Measurements from ENCODE around the gene CCDC32.
"Not testable (repeated sequence)": the region's sequence is repeated elsewhere in the genome, so short reads cannot be mapped to it uniquely, and the experiment has no call there.

Gene CCDC32, protein sequence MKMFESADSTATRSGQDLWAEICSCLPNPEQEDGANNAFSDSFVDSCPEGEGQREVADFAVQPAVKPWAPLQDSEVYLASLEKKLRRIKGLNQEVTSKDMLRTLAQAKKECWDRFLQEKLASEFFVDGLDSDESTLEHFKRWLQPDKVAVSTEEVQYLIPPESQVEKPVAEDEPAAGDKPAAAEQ

DNA sequence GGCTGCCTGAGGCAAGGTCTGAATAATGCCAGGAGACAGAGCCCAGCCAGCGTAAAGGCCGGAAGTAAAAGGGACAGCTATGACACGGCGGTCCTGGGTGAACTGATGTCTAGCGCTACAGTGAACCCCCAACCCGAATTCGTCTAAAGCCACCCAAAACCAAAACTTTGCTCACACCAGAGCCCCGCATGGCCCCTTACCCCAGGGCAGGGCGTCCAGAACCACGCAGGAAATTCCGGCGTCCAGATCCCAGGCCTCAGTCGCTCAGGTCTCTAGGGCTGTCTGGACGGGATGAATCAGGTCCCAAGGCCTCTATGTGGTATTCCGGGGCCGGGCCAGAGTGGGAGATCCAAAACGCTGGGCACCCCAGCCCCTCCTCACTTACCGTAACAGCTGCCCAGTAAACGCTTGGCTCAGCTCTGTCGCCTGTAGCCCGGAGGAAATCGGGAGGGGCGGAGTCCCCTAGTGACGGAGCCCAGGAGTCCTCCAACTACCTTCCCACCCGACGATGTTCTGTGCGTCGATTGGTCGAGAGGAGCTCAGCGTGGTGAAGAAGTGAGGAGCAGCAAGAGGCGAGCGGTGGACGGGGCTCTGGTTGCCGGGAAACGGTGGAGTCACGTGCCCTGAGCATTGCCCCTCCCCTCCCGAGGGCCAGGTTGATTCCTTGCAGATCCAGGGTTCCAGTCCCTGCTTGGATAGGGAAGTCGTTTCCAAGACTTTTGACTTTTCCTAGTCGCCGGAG lies at the start of gene CCDC32:
Gene CCDC32, minus strand, starts transcription at position 452 of the 742 bp plus-strand sequence. CDS start 2,027 bp downstream, outside the sequence.
- DNase-seq (ENCODE audit: low read depth), result peak; percentile 99

DNA sequence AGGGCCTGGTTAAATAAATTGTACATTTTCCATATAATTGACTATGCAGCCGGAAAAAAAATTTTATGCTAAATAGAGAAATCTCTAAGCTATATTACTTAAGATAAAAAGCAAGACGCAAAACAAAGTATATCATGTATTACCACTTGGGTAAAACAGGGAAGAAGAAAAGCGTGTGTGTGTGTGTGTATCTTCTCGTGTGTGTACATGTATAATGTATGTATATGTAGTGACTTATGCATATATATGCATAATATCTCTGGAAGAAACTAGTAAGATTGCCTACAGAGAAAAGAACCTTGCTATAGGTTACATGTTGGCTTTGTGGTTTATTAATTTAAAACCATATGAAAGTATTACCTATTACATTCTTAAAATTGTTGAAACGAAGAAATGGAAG lies 48.2 kb upstream of the CCDC32 start:
- no peak for DNase-seq (ENCODE audit: low read depth)

DNA sequence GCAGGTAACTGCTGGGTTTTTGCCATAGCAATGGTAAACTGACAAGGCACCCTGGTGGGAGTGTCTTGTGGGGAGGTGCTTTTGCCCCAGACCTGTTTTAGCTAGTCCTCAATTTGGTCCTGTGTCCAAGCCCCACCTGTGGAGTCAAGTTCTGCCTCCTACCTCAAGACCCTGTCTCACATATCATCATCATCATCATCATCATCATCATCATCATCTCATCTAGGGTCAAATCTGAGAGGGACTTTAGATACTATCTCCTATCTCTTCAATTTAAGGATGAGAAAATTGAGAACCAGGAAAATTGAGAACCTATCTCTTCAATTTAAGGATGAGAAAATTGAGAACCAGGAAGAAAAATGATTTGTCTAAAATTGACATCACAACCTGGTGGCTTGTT lies 39.1 kb upstream of the CCDC32 start:
- DNase-seq (ENCODE audit: low read depth), result no peak

DNA sequence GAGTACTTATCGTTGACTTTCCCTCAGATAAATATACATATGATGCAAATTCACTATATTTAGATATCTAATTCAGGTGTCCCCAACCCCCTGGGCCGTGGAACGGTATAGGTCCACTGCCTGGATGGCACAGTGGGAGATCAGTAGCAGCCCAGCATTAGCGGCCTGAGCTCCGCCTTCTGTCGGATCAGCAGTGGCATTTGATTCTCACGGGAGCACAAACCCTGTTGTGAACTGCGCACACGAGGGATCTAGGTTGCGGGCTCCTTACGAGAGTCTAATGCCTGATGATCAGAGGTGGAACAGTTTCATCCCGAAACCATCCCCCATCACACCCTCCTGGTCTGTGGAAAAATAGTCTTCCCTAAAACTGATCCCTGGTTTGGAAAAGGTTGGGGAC lies 36.1 kb upstream of the CCDC32 start:
- no peak for DNase-seq (ENCODE audit: low read depth)

DNA sequence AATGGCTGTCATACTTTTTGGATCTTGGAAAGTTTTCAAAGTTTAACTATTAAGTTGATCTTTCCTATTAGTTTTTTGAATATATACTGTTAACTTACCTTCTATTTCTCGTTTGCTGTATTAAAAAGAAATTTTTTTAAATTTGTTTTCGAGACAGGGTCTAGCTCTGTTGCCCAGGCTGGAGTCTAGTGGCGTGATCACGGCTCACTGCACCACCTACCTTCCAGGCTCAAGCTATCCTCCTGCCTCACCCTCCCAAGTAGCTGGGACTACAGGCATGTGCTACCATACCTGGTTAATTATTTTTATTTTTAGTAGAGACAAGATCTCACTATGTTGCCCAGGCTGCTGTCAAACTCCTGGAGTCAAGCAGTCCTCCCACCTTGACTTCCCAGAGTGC lies 33.8 kb upstream of the CCDC32 start:
- DNase-seq (ENCODE audit: low read depth), result no peak

DNA sequence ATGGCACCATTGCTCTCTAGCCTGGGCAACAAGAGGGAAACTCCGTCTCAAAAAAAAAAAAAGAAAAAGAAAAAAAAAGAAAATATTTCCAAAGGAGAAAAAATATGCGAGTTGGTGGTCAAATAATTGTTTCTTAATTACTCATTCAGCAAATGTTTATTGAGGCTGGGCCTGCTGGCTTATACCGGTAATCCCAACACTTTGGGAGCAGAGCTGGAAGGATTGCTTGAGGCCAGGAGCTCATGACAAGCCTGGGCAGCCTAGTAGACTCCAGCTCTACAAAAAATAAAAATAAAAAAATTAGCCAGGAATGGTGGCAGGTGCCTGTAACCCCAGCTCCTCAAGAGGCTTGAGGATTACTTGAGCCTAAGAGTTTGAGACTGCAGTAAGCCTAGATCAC lies 33.3 kb upstream of the CCDC32 start:
- DNase-seq (ENCODE audit: low read depth), result peak; percentile 43

DNA sequence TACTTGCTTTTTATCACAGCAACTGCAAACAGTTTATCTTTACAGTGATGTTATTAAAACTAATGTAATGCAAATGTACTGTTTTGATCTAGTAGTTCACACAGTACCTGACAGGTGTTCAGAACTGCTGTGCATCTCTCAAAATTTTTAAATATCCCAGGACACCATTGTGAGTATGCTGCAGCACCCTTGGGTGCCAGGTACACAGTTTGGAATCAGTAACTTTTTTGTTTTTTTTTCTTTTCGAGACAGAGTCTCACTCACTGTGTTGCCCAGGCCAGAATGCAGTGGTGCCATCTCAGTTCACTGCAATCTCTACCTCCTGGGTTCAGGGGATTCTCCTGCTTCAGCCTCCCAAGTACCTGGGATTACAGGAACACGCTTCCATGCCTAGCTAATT lies 32.2 kb upstream of the CCDC32 start:
- no peak for DNase-seq (ENCODE audit: low read depth)

DNA sequence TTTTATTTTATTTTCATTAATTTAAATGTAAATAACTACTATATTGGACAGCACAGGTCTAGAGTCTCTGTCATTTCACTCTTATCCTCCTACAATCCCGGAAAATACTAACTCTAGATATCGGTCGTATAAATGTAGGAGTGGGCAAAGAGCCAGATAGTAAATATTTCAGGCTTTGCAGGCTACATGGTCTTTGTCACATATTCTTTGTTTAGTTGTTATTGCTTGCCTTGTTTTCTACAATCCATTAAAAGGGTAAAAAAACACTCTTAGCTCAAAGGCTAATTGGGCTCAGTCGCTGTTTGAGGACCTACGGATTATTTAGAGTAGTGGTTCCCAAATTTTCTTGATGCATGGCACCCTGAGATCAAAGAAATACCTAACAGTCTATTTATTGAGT lies 30.9 kb upstream of the CCDC32 start:
- no peak for DNase-seq (ENCODE audit: low read depth)

DNA sequence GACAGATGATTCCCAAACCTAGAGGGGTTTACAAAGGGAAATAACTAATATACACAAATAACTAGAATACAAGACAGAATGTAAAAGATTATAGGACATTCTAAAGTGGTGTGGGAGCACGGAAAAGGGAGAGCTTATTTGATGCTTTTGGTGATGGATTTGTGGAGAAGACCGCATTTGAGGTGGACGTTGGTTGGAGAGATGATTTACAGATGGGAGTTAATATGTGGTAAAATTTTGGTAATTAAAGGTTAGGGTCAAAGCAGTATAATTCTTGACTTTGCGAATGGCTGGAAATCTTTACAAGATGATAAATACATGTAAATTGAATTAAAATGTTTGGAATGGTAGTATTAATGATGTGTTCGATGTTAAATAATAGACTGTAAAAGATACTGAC lies 30.4 kb upstream of the CCDC32 start:
- no peak for DNase-seq (ENCODE audit: low read depth)

DNA sequence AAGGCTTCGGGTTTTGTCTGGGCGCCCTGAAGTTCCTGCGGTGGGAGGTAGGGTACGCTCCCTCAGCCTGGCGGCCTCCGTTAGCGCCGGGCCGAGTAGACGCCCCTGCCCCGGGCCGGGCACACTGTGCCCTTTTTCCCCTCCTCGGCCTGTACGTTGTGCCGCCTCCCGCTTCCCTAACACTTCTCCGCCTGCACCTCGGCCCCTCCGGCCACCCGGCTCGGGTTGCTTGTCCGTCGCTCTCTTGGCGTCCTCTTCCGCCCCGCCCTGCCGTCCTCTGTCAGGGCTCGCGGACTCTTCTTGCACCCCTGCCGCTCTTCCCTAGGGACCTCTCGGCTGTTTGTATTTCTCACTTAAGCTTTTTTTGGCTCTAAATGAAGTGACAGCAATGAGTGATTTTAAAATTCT lies 29.6 kb upstream of the CCDC32 start:
- peak; percentile 70 for DNase-seq (ENCODE audit: low read depth)

DNA sequence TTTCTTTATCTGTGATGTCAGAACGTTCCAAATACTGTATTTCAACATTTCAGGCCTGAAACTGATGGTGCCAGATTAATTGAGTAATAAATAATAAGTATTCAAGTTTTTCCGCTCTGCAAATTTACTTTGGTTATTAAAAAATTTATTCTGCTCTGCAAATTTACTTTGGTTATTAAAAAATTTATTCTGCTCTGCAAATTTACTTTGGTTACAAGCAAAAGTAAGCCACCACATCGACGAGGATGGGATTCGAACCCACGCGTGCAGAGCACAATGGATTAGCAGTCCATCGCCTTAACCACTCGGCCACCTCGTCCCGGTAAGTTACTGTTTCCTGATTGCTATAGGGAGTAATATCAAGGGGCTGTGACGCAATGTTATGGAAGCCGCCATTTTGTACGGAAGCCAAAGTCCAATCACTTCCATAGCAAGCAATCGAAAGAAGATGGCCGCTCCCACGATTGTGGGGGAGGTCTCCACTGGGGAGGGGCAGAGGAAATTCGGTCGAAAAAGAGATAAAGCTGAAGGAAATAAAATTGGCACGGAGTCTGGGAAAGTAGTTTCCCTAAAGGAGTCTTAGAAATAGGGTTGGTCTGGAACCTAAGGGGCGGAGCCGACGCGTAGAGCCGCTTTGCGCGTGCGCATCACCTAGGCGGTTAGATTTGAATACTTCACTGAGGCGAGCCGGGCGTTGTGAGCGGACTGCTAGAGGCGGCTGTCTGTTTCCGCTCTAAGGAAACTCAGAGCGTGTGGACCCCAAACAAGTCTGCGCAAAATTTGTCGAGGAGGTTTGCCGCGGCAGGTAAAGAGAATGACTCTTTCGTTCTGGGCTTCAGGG lies 29.0 kb upstream of the CCDC32 start, which contains the start of gene KNL1:
Gene KNL1, plus strand, starts transcription at position 662 of the 841 bp plus-strand sequence. CDS start 8,683 bp downstream, outside the sequence.
- peak; percentile 96 for DNase-seq (ENCODE audit: low read depth)

DNA sequence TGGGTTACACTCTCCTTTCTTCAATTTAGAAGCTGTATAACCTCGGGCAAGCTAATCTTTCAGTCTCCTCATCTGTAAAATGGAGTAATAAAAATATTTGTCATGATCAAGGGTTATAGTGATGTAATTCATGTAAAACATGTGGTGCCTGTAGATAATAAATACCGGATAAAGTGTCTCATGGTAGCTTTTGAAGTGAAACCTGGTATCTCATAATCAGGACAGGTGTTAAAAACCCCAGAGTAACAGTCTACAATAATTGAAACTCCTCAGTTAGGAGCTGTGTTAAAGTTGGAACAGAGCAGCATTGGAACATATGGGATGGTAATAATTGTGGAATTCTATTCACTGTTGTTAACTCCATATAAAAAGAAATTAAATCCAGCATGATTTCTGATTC lies 28.3 kb upstream of the CCDC32 start:
- no peak for DNase-seq (ENCODE audit: low read depth)

DNA sequence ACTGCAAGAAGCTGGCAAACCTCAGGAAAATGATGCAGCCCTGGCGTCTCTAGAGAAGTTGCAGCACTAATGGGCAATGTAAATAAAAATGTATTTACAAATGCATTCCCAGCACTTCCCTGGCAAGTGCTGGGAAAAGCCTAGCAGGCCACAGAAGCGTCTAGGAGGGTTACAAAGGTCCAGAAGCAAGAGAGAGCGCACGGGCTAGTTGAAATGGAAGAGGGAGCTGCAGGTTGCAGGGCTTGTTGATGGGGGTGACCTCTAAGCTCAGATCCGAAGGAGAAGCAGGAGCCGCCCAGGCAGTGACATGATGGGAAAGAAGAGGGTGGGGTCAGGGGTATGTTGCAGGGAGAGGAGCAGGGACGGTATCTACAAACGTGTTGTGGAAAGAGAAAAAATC lies 26.5 kb upstream of the CCDC32 start:
- DNase-seq (ENCODE audit: low read depth), result no peak

DNA sequence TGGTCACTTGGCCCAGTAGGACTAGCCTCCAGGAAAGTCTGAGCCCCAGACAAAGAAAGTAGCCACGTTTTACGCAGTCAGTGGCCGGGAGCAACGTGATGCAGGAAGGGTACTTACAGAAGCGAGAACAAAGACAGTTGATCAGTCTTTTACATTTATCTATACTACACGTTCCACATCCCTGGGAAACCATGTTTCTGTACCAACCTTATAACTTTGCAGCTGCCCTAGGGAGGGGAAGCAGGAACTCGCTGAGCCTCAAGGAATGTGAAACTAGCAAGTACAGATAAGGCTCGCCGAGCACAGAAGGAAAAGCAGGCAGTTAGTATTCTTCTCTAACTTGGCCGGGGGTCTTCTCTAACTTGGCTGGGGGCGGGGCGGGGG lies 25.8 kb upstream of the CCDC32 start:
- DNase-seq (ENCODE audit: low read depth), result no peak

DNA sequence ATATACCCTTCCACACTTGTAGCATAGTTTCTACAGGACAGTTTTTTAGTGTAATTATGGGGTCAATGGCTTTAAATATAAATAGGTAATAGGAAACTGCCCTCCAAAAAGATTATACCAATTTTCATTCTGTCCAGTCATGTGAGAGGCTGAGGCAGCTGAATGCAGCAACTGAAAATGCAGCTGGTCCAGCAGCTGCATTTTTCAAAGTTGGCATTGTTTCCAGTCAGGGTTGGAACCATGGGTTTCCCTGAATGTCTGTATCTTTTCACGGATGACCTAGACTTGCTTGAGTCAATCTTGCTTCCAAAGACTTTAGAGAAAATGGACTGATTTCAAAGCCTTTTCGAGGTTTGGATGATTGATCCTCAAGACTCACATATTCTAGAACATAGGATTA lies 19.3 kb upstream of the CCDC32 start:
- DNase-seq (ENCODE audit: low read depth), result no peak

DNA sequence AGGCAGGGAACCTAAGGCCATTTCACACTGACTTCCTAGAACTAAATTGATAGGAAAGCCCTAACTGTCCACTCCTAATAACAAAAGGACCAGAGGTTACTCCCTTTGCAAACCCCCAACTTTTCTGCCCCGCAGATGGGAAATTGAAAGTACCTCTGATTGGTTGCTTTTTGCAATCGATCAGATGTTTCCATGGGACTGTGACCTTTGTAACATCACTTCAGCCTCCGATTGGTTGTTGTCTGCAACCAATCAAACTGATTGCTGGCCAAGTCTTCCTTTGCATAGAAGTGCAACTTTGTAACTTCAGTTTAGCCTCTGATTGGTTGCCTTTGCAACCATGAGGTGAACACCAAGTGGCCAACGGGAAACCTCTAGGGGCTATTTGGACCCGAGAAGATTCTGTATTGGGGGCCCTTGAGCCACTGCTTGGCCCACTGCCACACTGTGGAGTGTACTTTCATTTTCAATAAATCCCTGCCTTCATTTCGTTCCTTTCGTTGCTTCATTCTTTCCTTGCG lies 17.9 kb upstream of the CCDC32 start:
- DNase-seq (ENCODE audit: low read depth), result no peak

DNA sequence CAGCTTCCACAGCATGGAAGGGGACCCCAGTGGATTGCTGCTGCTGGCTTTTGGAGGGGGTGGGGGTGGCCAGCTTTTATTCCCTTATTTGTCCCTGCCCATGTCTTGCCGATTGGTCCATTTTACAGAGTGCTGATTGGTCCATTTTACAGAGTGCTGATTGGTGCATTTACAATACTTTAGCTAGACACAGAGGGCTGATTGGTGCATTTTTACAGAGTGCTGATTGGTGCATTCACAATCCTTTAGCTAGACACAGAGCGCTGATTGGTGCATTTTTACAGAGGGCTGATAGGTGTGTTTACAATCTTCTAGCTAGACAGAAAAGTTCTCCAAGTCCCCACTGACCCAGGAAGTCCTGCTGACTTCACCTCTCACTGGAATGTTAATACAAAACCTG lies 17.0 kb upstream of the CCDC32 start:
- not testable (repeated sequence) for DNase-seq (ENCODE audit: low read depth)

DNA sequence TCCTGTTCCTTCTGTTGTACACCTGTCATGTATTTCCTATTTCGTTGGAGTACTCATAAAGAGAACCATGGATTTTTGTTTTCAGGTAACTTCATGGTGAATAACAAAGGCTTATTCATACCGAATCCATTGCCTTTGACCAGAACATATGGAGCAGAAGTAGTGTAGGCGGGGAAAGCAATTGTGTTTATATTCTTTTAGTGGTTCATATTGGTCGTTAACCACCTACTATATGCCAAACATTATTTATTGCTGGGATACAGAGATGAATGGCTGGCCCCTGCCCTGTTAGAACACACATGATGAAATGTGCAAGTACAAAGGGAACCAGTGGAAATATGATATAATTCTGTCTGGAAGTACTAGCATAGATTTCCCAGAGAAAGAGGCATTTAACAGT lies 14.1 kb upstream of the CCDC32 start:
- DNase-seq (ENCODE audit: low read depth), result no peak

DNA sequence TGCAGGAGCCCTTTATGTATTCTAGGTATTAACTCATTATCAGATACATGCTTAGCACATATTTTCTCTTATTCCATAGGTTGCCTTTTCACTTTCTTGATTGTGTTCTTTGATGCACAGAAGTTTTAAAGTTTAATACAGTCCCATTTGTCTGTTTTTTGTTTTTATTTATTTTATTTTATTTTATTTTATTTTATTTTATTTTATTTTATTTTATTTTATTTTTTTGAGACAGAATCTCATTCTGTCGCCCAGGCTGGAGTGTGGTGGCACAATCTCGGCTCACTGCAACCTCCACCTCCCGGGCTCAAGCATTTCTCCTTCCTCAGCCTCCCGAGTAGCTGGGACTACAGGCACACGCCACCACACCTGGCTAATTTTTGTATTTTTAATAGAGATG lies 12.1 kb upstream of the CCDC32 start:
- not testable (repeated sequence) for DNase-seq (ENCODE audit: low read depth)

DNA sequence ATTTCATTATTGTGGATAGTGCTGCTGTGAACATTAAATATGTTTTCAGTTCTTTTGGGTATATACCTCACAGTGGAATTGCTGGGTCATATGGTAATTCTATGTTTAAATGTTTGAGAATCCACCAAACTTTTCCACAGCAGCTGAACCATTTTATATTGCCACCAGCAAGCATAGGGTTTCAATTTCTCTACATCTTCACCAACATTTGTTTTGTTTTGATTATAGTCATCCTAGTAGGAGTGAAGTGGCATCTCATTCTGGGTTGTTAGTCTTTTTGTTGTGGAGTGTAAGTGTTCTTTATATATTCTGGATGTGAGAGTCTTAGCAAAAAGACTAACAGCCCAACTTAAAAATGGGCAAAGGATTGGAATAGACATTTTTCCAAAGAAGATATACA lies 10.3 kb upstream of the CCDC32 start:
- no peak for DNase-seq (ENCODE audit: low read depth)

DNA sequence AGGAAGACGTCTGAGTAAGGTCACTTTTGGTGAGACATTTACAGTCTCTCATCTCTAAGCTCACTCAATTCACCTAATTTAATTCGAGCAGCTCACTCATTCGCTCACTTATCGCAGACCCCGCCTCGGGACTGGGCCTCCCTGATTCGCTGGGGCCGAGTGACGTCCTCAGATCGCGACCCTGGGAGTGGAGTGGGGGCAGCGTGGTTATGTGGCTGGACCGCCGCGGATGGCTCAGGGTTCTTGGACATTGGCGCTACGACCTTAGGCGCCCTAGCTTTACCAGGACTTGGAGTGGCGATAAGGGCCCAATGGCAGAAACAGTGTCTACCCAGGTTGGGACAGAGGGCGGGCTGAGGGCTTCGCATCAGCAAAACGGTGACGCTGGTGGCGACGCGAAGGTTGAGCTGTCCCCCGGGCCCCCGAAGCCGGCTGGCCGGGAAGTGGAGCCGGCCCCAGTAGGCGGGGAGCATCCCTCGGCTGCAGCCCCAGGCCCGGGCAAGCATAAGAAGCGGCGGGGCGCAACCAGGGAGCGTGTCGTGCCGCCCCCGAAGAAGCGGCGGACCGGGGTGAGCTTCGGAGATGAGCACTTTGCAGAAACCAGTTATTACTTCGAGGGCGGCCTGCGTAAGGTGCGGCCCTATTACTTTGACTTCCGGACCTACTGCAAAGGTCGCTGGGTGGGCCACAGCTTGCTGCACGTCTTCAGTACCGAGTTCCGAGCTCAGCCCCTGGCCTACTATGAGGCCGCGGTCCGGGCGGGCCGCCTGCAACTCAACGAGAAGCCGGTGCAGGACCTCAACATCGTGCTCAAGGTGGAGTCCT lies 4.5 kb upstream of the CCDC32 start, which contains the start of gene RPUSD2:
Gene RPUSD2, plus strand, starts transcription at position 171 of the 825 bp plus-strand sequence. Its CDS starts 39 bp downstream, at position 210.
- DNase-seq (ENCODE audit: low read depth), result peak; percentile 90

DNA sequence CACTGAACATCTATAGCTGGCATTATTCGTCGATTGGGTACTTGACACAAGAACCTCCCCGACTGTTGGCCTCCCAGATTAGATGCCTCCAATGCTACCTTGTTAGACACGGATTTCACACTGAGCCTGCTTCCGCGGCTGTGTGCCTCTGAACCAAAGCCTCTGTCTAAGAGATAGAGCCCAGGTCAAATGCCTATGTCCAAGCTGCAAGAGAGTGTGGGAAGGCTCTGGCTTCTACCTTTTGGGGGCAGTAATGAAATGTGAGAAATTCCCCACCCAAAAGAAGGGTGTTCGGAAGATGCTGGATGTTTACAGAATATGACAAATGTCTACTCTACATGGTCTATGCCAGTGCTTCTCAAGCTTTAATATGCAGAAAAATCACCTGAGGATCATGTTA lies 2.3 kb upstream of the CCDC32 start:
- peak; percentile 20 for DNase-seq (ENCODE audit: low read depth)
